K562 (cell line): ENCODE data around the gene ETV7. TPM values are rescaled to one million over a fixed set of nuclear protein-coding genes. Genes with fewer than 3 reads are reported as not detected.

Experiments used
- ARID3B ChIP-seq: fragments of 250-450 bp; sonication (Bioruptor Pico); IDR thresholded peaks from 2 replicates; pipeline ENCODE4 v1.4.0; 2020; ENCODE audit warnings: borderline replicate concordance
- CBX8 ChIP-seq: fragments of 200-600 bp; sonication (generic); IDR thresholded peaks from 2 replicates; pipeline ENCODE4 v1.6.1; 2012; ENCODE audit warnings: borderline replicate concordance, mixed run types, low read depth, mild to moderate bottlenecking, moderate library complexity, mixed read lengths, low read length, control low read depth, inconsistent platforms; ENCODE audit not compliant: poor library complexity, severe bottlenecking; ENCODE audit errors: extremely low read depth
- DDX20 ChIP-seq: fragments of 450-650 bp; IDR thresholded peaks from 2 replicates; pipeline ENCODE4 v1.6.1; 2016; ENCODE audit warnings: missing genetic modification characterization, low read depth, mild to moderate bottlenecking, missing compliant biosample characterization, moderate library complexity
- DNMT1 ChIP-seq: fragments of 450-650 bp; IDR thresholded peaks from 2 replicates; pipeline ENCODE4 v1.6.1; 2016; ENCODE audit warnings: antibody characterized with exemption, mild to moderate bottlenecking
- EZH2 ChIP-seq: IDR thresholded peaks from 2 replicates; pipeline ENCODE4 v1.6.1; 2012; ENCODE audit warnings: low read depth, mild to moderate bottlenecking, inconsistent platforms, low read length, borderline replicate concordance
- HCFC1 ChIP-seq: IDR thresholded peaks from 2 replicates; pipeline ENCODE4 v1.6.1; 2012; ENCODE audit warnings: low read depth, low read length, improper control_type of control experiment
- KDM4B ChIP-seq, 2 experiments: fragments of 450-650 bp in 1 of 2; sonication (generic) in 1 of 2; IDR thresholded peaks; 2 replicates each; pipeline ENCODE4 v1.6.1; 2016 to 2017; ENCODE audit warnings: borderline replicate concordance in 2 of 2, antibody characterized with exemption in 1 of 2, low read depth in 1 of 2, mild to moderate bottlenecking in 1 of 2
- PHF20 ChIP-seq: fragments of 450-650 bp; IDR thresholded peaks from 2 replicates; pipeline ENCODE4 v1.6.1; 2018; ENCODE audit not compliant: partially characterized antibody
- RUNX1 ChIP-seq: sonication (generic); IDR thresholded peaks from 2 replicates; pipeline ENCODE4 v1.6.1; 2016; ENCODE audit warnings: antibody characterized with exemption, low read depth
- SMARCB1 ChIP-seq: IDR thresholded peaks from 2 replicates; pipeline ENCODE4 v1.6.1; 2011; ENCODE audit warnings: improper control_type of control experiment, low read depth; ENCODE audit not compliant: insufficient read length
- SMC3 ChIP-seq: conservative IDR thresholded peaks from 2 replicates; pipeline ENCODE4 v1.6.1; 2011; ENCODE audit warnings: low read depth, low read length, improper control_type of control experiment; ENCODE audit not compliant: insufficient read depth
- TBP ChIP-seq: optimal IDR thresholded peaks from 2 replicates; pipeline ENCODE3; 2011; ENCODE audit warnings: low read depth, low read length, improper control_type of control experiment
- TCF7 ChIP-seq: sonication (generic); IDR thresholded peaks from 2 replicates; pipeline ENCODE4 v1.6.1; 2016; ENCODE audit warnings: antibody characterized with exemption, borderline replicate concordance
- UBTF ChIP-seq, 2 experiments: IDR thresholded peaks; 2 replicates each; pipeline ENCODE4 v1.6.1; 2012; ENCODE audit warnings: improper control_type of control experiment in 2 of 2, low read depth in 2 of 2, low read length in 2 of 2, borderline replicate concordance in 1 of 2
- ZBTB33 ChIP-seq: sonication (generic); formaldehyde crosslinking; IDR thresholded peaks from 2 replicates; pipeline ENCODE4 v1.8.1; 2023; ENCODE audit warnings: mild to moderate bottlenecking, missing genetic modification reagents
- ZNF263 ChIP-seq: sonication (generic); formaldehyde crosslinking; IDR thresholded peaks from 2 replicates; pipeline ENCODE4 v1.8.0; 2022; ENCODE audit warnings: mild to moderate bottlenecking, missing genetic modification reagents, borderline replicate concordance
- polyA plus RNA-seq, 8 experiments: library from polyadenylated mRNA; depleted of rRNA in 4 of 8; stranded (reverse) in 5 of 8; unstranded in 3 of 8; fragments of >200 nt; fragmentation: Nextera tagmentation in 2 of 8; fragmentation: Illumina TruSeq in 1 of 8; extraction: Ambion mirVana in 2 of 8; extraction: Trizol in 1 of 8; gene quantifications; 2 replicates each; pipeline versions ENCODE4 v1.2.1 to v1.2.3, GENCODE V29; 2011 to 2014; ENCODE audit warnings: inconsistent platforms in 1 of 8, missing spikeins in 1 of 8
- total RNA-seq, 7 experiments: library from RNA; depleted of rRNA in 6 of 7; stranded (reverse); fragments of >200 nt in 6 of 7; fragmentation: Illumina TruSeq in 2 of 7; extraction: Trizol in 2 of 7; gene quantifications; 2 replicates each; pipeline versions ENCODE4 v1.2.1 to v1.2.3, GENCODE V29; 2011 to 2021; ENCODE audit warnings: low replicate concordance in 1 of 7
- TF ChIP-seq, protein P1 (sequence below): fragments of 250-450 bp; sonication (Bioruptor Pico); IDR thresholded peaks from 2 replicates; pipeline ENCODE4 v1.8.0; 2022; ENCODE audit warnings: moderate library complexity, mild to moderate bottlenecking, inconsistent platforms

ETV7 gene
- total and polyA plus RNA-seq, 9 of the 15 experiments (the other 6 are each of a cell fraction or from before 2014, with no cell fraction given), result 0.07 to 0.22 (median 0.14) TPM; not detected in 3

- TF ChIP-seq ARID3B, result 0 out of 2 replicates have a peak, but pooled peaks have one; percentile 11
- no peak for TF ChIP-seq KDM4B (IDR thresholded peaks at IDR 0.05; ENCODE audit: borderline replicate concordance in 2 of 2, low read depth in 1 of 2)
- peak; percentile 41; the same call in 1 of the 2 replicates for TF ChIP-seq ZBTB33
- no peak for TF ChIP-seq EZH2
- TF ChIP-seq UBTF (IDR thresholded peaks at IDR 0.05; ENCODE audit: borderline replicate concordance in 1 of 2, low read depth in 2 of 2, low read length in 2 of 2), result 0 out of 4 replicates have a peak, but pooled peaks of 1 of the 2 experiments have one; percentile 31
- TF ChIP-seq ZNF263, result 0 out of 2 replicates have a peak, but pooled peaks have one; percentile 8
- peak; percentile 84 for TF ChIP-seq SMC3
- no peak for TF ChIP-seq DNMT1
- no peak for TF ChIP-seq SMARCB1
- TF ChIP-seq RUNX1, result no peak
- TF ChIP-seq TCF7, result no peak
- TF ChIP-seq DDX20 (tag), result no peak
- TF ChIP-seq CBX8, result no peak
- TF ChIP-seq HCFC1, result peak; percentile 50
- peak; percentile 20 for TF ChIP-seq PHF20
- TF ChIP-seq TBP, result peak; percentile 42
- TF ChIP-seq, protein P1, sequence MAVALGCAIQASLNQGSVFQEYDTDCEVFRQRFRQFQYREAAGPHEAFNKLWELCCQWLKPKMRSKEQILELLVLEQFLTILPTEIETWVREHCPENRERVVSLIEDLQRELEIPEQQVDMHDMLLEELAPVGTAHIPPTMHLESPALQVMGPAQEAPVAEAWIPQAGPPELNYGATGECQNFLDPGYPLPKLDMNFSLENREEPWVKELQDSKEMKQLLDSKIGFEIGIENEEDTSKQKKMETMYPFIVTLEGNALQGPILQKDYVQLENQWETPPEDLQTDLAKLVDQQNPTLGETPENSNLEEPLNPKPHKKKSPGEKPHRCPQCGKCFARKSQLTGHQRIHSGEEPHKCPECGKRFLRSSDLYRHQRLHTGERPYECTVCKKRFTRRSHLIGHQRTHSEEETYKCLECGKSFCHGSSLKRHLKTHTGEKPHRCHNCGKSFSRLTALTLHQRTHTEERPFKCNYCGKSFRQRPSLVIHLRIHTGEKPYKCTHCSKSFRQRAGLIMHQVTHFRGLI (CRISPR knock-in tag), result no peak
These were observed 46.6 kb downstream of the ETV7 start (continued) for GRCh38 chr6:36340618-36341454.
